Measurements from ENCODE around the gene TMCC3.
"Not testable (repeated sequence)": the region's sequence is repeated elsewhere in the genome, so short reads cannot be mapped to it uniquely, and the experiment has no call there.

The TMCC3 gene

DNA sequence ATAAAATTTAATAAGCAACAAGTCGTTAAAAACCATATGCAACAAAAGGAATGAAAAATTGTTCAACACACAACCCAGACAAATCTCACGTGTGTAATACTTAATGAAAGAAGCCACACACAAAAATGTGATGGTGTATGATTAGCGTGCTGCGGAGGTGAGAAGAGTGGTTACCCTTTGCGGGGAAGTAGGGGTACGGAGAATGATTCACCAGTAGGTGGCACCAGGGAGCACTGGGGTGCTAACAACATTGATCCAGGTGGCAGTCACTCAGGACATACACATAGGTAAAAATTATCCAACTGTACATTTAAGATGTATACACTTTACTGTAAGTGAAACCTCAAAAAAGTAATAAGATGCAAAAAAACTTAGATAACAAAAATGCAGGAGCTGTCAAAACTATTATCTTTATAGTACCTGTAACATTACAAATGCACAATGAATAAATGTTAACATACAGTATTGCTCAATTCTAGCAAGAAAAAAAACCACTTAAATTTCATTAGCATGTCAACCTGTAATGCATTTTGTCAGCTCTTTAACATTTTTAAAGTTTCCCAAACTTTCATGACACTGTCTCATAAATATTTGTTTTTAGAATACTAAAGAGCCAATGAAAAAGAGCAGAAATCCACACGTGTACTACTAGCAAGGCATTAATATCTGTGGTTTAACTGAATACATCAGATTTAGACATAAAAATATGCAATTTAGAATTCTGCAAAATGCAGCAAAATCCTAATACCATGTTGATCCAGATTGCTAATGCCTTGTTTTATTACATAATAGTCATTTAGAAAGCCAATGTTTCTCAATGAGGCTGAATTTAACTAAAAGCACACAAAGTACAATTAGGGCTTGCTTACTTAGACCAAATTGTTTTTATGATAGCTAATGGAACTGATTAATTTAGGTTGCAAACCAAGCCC, 46.7 kb downstream of the TMCC3 start:
- ATAC-seq (ENCODE audit: insufficient read depth, low read depth) (peak; percentile 37; the same call in 1 of the 3 replicates), DNase-seq (peak; percentile 24)
- TF ChIP-seq EZH2 (IDR thresholded peaks at IDR 0.05; ENCODE audit: borderline replicate concordance, low read depth, low read length, severe bottlenecking) = no peak
- TF ChIP-seq, protein P1, sequence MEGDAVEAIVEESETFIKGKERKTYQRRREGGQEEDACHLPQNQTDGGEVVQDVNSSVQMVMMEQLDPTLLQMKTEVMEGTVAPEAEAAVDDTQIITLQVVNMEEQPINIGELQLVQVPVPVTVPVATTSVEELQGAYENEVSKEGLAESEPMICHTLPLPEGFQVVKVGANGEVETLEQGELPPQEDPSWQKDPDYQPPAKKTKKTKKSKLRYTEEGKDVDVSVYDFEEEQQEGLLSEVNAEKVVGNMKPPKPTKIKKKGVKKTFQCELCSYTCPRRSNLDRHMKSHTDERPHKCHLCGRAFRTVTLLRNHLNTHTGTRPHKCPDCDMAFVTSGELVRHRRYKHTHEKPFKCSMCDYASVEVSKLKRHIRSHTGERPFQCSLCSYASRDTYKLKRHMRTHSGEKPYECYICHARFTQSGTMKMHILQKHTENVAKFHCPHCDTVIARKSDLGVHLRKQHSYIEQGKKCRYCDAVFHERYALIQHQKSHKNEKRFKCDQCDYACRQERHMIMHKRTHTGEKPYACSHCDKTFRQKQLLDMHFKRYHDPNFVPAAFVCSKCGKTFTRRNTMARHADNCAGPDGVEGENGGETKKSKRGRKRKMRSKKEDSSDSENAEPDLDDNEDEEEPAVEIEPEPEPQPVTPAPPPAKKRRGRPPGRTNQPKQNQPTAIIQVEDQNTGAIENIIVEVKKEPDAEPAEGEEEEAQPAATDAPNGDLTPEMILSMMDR (IDR thresholded peaks at IDR 0.05; ENCODE audit: borderline replicate concordance, extremely low read depth, low read length, poor library complexity, severe bottlenecking) = peak; percentile 62
- Histone ChIP-seq H3K4me1 (ENCODE audit: insufficient read depth, low read length) (no peaks in the 10 kb centered on the region), H3K4me2 (ENCODE audit: insufficient read depth, low read length) (no peak overlapping the region), H3K9me3 (ENCODE audit: insufficient read depth, low read length, severe bottlenecking) (no peaks in the 10 kb centered on the region), H3K79me2 (ENCODE audit: insufficient read depth, low read length) (no peaks in the 10 kb centered on the region), H3K27me3 (ENCODE audit: insufficient read depth, low read length, poor library complexity) (no peaks in the 10 kb centered on the region), H3K27ac (ENCODE audit: low read length) (no peak overlapping the region), H3K9ac (ENCODE audit: low read depth, low read length) (no peak overlapping the region), H3K4me3 (ENCODE audit: low read depth in 1 of 2, low read length in 2 of 2) (no peak overlapping the region), H3K36me3 (ENCODE audit: insufficient read depth, low read length) (no peaks in the 10 kb centered on the region), H4K20me1 (ENCODE audit: insufficient read depth, low read length) (no peaks in the 10 kb centered on the region), H2AFZ (ENCODE audit: low read depth, low read length) (no peak overlapping the region)

DNA sequence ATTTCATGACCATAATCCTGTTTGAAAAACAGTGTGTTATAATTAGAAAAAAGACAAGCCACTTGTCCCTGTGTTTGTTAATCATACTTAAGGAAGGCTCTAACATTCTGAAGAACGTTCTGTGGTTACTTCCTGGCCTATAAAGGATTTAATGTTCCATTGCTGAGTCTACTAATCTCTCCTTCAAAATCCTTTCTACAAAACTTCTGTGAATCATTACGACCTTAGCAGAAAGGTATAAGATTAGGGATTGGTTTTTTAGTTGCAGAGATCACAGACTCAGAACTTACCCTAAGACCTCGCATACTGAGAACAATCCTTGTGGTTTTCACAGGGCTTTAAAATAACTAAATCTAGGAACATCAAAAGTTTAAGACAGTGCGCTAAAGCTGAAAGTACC, 48.3 kb downstream of the TMCC3 start:
- Histone ChIP-seq H3K4me2 (ENCODE audit: insufficient read depth, low read length) (no peak overlapping the region), H3K27me3 (ENCODE audit: insufficient read depth, low read length, poor library complexity) (peaks cover 3% of the 10 kb centered on the region), H3K9ac (ENCODE audit: low read depth, low read length) (no peak overlapping the region), H3K36me3 (ENCODE audit: insufficient read depth, low read length) (no peaks in the 10 kb centered on the region), H3K4me3 (ENCODE audit: low read depth in 1 of 2, low read length in 2 of 2) (no peak overlapping the region), H3K27ac (ENCODE audit: low read length) (no peak overlapping the region), H4K20me1 (ENCODE audit: insufficient read depth, low read length) (no peaks in the 10 kb centered on the region), H3K9me3 (ENCODE audit: insufficient read depth, low read length, severe bottlenecking) (no peaks in the 10 kb centered on the region), H2AFZ (ENCODE audit: low read depth, low read length) (no peak overlapping the region), H3K4me1 (ENCODE audit: insufficient read depth, low read length) (no peaks in the 10 kb centered on the region), H3K79me2 (ENCODE audit: insufficient read depth, low read length) (no peaks in the 10 kb centered on the region)
- no peak for TF ChIP-seq EZH2 (IDR thresholded peaks at IDR 0.05; ENCODE audit: borderline replicate concordance, low read depth, low read length, severe bottlenecking)
- TF ChIP-seq, protein P1 (IDR thresholded peaks at IDR 0.05; ENCODE audit: borderline replicate concordance, extremely low read depth, low read length, poor library complexity, severe bottlenecking) = no peak
- DNase-seq (no peak), ATAC-seq (ENCODE audit: insufficient read depth, low read depth) (no peak; the same call in 2 of the 3 replicates)

DNA sequence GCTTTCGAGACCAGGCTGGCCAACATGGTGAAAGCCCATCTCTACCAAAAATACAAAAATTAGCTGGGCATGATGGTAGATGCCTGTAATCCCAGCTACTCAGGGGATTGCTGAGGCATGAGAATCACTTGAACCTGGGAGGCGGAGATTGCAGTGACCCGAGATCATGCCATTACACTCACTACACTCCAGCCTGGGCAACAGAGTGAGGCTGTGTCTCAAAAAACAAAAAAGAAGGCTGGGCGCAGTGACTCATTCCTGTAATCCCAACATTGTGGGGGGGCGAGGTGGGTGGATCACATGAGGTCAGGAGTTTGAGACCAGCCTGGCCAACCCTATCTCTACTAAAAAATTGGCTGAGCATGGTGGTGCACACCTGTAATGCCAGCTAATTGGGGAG, 49.0 kb downstream of the TMCC3 start:
- not testable (repeated sequence) for H4K20me1 ChIP-seq (ENCODE audit: insufficient read depth, low read length); H3K4me1 ChIP-seq (ENCODE audit: insufficient read depth, low read length); ATAC-seq (ENCODE audit: insufficient read depth, low read depth); H3K27ac ChIP-seq (ENCODE audit: low read length); H3K4me3 ChIP-seq (ENCODE audit: low read depth in 1 of 2, low read length in 2 of 2); H3K36me3 ChIP-seq (ENCODE audit: insufficient read depth, low read length); H3K9me3 ChIP-seq (ENCODE audit: insufficient read depth, low read length, severe bottlenecking); H3K27me3 ChIP-seq (ENCODE audit: insufficient read depth, low read length, poor library complexity); H2AFZ ChIP-seq (ENCODE audit: low read depth, low read length); DNase-seq; H3K9ac ChIP-seq (ENCODE audit: low read depth, low read length); H3K4me2 ChIP-seq (ENCODE audit: insufficient read depth, low read length); H3K79me2 ChIP-seq (ENCODE audit: insufficient read depth, low read length)

DNA sequence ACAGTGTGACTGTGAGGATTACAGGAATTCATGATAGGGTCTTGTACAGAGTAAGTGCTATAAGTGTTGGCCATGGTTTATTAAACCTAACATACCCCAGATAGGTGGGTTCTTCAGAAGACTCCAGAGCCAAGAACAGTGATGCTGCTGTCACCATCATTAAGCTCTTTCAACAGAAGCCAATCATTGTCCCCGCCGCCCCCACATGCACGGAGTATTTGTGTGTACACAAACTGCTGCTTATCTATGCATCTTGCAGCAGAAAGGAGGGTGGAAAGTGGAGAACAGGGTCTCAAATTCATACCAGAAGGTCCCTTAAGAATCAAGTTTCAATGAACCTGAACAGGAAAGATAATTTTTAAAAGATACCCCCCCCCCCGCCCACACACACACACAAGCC, 51.2 kb downstream of the TMCC3 start:
- no peaks in the 10 kb centered on the region for H3K36me3 ChIP-seq (ENCODE audit: insufficient read depth, low read length)
- H3K9me3 ChIP-seq (ENCODE audit: insufficient read depth, low read length, severe bottlenecking) = no peaks in the 10 kb centered on the region
- H3K4me2 ChIP-seq (ENCODE audit: insufficient read depth, low read length) = no peak overlapping the region
- ATAC-seq (ENCODE audit: insufficient read depth, low read depth) (no peak), DNase-seq (no peak)
- H3K27ac ChIP-seq (ENCODE audit: low read length) = no peak overlapping the region
- no peak overlapping the region for H3K9ac ChIP-seq (ENCODE audit: low read depth, low read length)
- no peaks in the 10 kb centered on the region for H4K20me1 ChIP-seq (ENCODE audit: insufficient read depth, low read length)
- H2AFZ ChIP-seq (ENCODE audit: low read depth, low read length) = no peak overlapping the region
- 0 out of 2 replicates have a peak, but pooled peaks cover 2% of the 10 kb centered on the region for H3K4me1 ChIP-seq (ENCODE audit: insufficient read depth, low read length)
- H3K27me3 ChIP-seq (ENCODE audit: insufficient read depth, low read length, poor library complexity) = peaks cover 3% of the 10 kb centered on the region
- no peaks in the 10 kb centered on the region for H3K79me2 ChIP-seq (ENCODE audit: insufficient read depth, low read length)
- no peak overlapping the region for H3K4me3 ChIP-seq (ENCODE audit: low read depth in 1 of 2, low read length in 2 of 2)
- no peak for TF ChIP-seq EZH2 (IDR thresholded peaks at IDR 0.05; ENCODE audit: borderline replicate concordance, low read depth, low read length, severe bottlenecking)
- TF ChIP-seq, protein P1 (IDR thresholded peaks at IDR 0.05; ENCODE audit: borderline replicate concordance, extremely low read depth, low read length, poor library complexity, severe bottlenecking) = no peak
